ENCODE results near the gene SSH3.

SSH3 gene

DNA sequence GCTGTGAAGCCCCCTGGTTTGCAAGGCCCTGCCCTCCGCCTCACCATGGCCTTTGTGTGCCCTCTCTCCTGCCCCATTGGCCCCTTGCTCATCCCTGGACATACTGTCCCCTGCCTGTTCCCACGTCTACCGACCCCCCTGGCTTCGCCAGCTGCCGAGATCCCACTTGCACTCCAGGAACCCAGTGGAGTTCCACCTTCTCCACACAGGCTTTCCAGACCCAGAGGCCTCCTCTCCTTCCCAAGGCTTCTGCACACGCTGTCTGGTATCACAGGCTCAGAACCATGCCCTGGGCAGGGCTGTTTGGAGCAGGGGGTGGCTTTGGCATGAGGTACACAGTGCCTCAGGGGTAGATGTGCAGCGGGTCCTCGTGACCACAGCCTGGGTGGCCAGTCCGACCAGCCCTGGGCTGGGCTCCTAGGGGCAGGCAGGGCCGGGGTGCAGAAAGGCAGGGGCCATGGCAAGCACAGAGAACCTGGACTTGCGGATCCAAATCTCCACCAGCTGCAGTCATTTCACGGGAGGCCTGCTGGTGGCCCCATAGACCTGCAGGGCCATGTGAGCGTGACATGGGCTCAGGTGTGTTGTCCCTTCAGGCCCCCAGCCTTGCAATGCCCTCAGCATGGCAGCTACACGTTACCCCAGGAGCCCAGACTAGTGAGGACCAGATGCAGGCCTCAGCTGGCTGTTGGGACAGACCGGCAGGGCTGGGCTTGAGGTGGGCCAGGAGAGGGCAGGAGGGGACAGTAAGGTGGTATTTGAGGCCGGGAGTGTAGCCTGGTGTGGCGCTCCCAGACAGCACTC is 27.5 kb upstream of the SSH3 start:
- DNase-seq (ENCODE audit: low read depth, low spot score), result no peak
- peaks cover 22% of the 10 kb centered on the region; the same call in 1 of the 2 replicates for H3K36me3 ChIP-seq (ENCODE audit: control insufficient read depth, insufficient read depth, low read length)
- no peaks in the 10 kb centered on the region for H3K9me3 ChIP-seq (ENCODE audit: control insufficient read depth, insufficient read depth, low read length)
- no peak overlapping the region for H3K27ac ChIP-seq (ENCODE audit: low read length)
- H3K4me1 ChIP-seq (ENCODE audit: control insufficient read depth, insufficient read depth, low read length), result peaks cover 9% of the 10 kb centered on the region
- no CpG with 5 or more reads among the region's 17 CpGs for WGBS (ENCODE audit: insufficient coverage, insufficient read length)
- no peak overlapping the region for H3K4me3 ChIP-seq (ENCODE audit: low read length)
- H3K27me3 ChIP-seq (ENCODE audit: control insufficient read depth, insufficient read depth, low read length), result no peaks in the 10 kb centered on the region

GRCh38 chr11:67276781-67277230 is 26.5 kb upstream of the SSH3 start:
- Histone ChIP-seq H3K27me3 (ENCODE audit: control insufficient read depth, insufficient read depth, low read length) (no peaks in the 10 kb centered on the region), H3K27ac (ENCODE audit: low read length) (no peak overlapping the region), H3K9me3 (ENCODE audit: control insufficient read depth, insufficient read depth, low read length) (no peaks in the 10 kb centered on the region), H3K4me3 (ENCODE audit: low read length) (no peak overlapping the region), H3K4me1 (ENCODE audit: control insufficient read depth, insufficient read depth, low read length) (peaks cover 6% of the 10 kb centered on the region), H3K36me3 (ENCODE audit: control insufficient read depth, insufficient read depth, low read length) (peaks cover 22% of the 10 kb centered on the region)
- no CpG with 5 or more reads among the region's 16 CpGs for WGBS (ENCODE audit: insufficient coverage, insufficient read length)
- no peak for DNase-seq (ENCODE audit: low read depth, low spot score)

DNA sequence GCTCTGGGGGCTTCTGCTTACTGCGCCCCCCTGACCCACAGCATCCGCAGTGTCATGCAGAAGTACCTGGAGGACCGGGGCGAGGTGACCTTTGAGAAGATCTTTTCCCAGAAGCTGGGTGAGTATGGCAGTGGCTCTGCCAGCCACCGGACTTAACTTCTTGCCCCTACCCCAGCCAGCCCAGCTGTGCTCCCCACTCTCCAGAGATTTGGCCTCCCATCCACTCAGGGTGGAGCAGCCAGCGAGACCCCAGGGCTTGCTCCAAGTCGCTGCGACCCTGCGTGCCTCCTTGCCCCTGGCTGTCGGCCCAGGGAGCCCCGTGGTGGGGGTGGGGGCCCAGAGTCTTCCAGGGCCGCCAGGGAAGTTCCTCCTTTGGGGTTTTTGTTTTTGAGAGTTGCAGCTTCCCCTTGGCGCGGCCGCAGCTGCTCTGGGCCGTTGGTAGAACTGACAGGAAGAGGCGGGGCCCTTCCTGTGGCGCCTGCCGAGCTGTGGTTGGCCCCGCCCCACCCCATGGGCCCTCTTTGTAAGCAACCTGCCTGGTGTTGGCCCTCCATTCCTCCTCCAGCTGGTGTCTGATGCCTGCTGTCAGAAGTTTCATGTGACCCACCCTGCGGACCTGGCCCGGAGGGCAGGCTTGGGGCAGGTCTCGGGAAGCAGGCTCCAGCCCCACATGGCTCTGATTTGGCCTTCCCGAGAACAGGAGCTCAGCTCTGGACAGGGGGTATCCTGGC is 25.9 kb upstream of the SSH3 start:
- Histone ChIP-seq H3K9me3 (ENCODE audit: control insufficient read depth, insufficient read depth, low read length) (no peaks in the 10 kb centered on the region), H3K27ac (ENCODE audit: low read length) (no peak overlapping the region), H3K4me3 (ENCODE audit: low read length) (no peak overlapping the region), H3K27me3 (ENCODE audit: control insufficient read depth, insufficient read depth, low read length) (no peaks in the 10 kb centered on the region), H3K4me1 (ENCODE audit: control insufficient read depth, insufficient read depth, low read length) (peaks cover 5% of the 10 kb centered on the region), H3K36me3 (ENCODE audit: control insufficient read depth, insufficient read depth, low read length) (peaks cover 22% of the 10 kb centered on the region)
- no peak for DNase-seq (ENCODE audit: low read depth, low spot score)
- WGBS (ENCODE audit: insufficient coverage, insufficient read length), result no CpG with 5 or more reads among the region's 24 CpGs

- H3K27me3 ChIP-seq (ENCODE audit: control insufficient read depth, insufficient read depth, low read length), result no peaks in the 10 kb centered on the region
- peaks cover 27% of the 10 kb centered on the region for H3K36me3 ChIP-seq (ENCODE audit: control insufficient read depth, insufficient read depth, low read length)
- no peaks in the 10 kb centered on the region for H3K9me3 ChIP-seq (ENCODE audit: control insufficient read depth, insufficient read depth, low read length)
- no peak overlapping the region for H3K27ac ChIP-seq (ENCODE audit: low read length)
- no peak for DNase-seq (ENCODE audit: low read depth, low spot score)
- WGBS (ENCODE audit: insufficient coverage, insufficient read length), result no CpG with 5 or more reads among the region's 14 CpGs
- peaks cover 5% of the 10 kb centered on the region for H3K4me1 ChIP-seq (ENCODE audit: control insufficient read depth, insufficient read depth, low read length)
- H3K4me3 ChIP-seq (ENCODE audit: low read length), result no peak overlapping the region
Observed at GRCh38 chr11:67278135-67278938, 25.0 kb upstream of the SSH3 start.

- Histone ChIP-seq H3K27ac (ENCODE audit: low read length) (no peak overlapping the region), H3K4me1 (ENCODE audit: control insufficient read depth, insufficient read depth, low read length) (peaks cover 5% of the 10 kb centered on the region), H3K27me3 (ENCODE audit: control insufficient read depth, insufficient read depth, low read length) (no peaks in the 10 kb centered on the region), H3K36me3 (ENCODE audit: control insufficient read depth, insufficient read depth, low read length) (peaks cover 31% of the 10 kb centered on the region), H3K4me3 (ENCODE audit: low read length) (no peak overlapping the region), H3K9me3 (ENCODE audit: control insufficient read depth, insufficient read depth, low read length) (no peaks in the 10 kb centered on the region)
- DNase-seq (ENCODE audit: low read depth, low spot score), result no peak
- no CpG with 5 or more reads among the region's 14 CpGs for WGBS (ENCODE audit: insufficient coverage, insufficient read length)
Observed at GRCh38 chr11:67278939-67279588, 24.3 kb upstream of the SSH3 start.

- DNase-seq (ENCODE audit: low read depth, low spot score), result no peak
- Histone ChIP-seq H3K9me3 (ENCODE audit: control insufficient read depth, insufficient read depth, low read length) (no peaks in the 10 kb centered on the region), H3K4me1 (ENCODE audit: control insufficient read depth, insufficient read depth, low read length) (peaks cover 5% of the 10 kb centered on the region), H3K27ac (ENCODE audit: low read length) (no peak overlapping the region), H3K27me3 (ENCODE audit: control insufficient read depth, insufficient read depth, low read length) (no peaks in the 10 kb centered on the region), H3K36me3 (ENCODE audit: control insufficient read depth, insufficient read depth, low read length) (peaks cover 32% of the 10 kb centered on the region), H3K4me3 (ENCODE audit: low read length) (no peak overlapping the region)
- no CpG with 5 or more reads among the region's 17 CpGs for WGBS (ENCODE audit: insufficient coverage, insufficient read length)
Observed at GRCh38 chr11:67279589-67280340, 23.6 kb upstream of the SSH3 start.

DNA sequence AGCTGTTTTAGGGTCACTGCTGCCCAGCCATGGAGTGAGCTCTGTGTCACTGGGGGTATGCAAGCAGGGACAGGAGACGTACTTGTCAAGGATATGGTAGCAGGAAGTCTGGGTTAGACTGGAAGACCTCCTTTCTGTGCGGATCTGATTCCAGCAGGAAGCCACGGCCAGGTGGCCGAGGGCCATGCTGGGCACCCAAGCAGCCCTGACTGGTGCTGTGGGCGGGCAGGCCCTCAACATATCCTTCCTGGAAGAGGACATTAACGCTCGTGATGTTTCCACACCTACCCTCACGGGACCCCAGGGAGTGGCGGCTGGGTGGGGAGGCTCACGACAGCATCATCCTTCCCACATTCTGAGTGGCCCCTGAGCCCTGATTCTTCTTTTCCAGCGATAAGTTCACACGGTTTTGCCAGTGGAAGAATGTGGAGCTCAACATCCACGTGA is 23.0 kb upstream of the SSH3 start:
- no peak for DNase-seq (ENCODE audit: low read depth, low spot score)
- Histone ChIP-seq H3K36me3 (ENCODE audit: control insufficient read depth, insufficient read depth, low read length) (peaks cover 37% of the 10 kb centered on the region), H3K27ac (ENCODE audit: low read length) (no peak overlapping the region), H3K4me1 (ENCODE audit: control insufficient read depth, insufficient read depth, low read length) (peaks cover 5% of the 10 kb centered on the region), H3K4me3 (ENCODE audit: low read length) (no peak overlapping the region), H3K27me3 (ENCODE audit: control insufficient read depth, insufficient read depth, low read length) (no peaks in the 10 kb centered on the region), H3K9me3 (ENCODE audit: control insufficient read depth, insufficient read depth, low read length) (no peaks in the 10 kb centered on the region)
- no CpG with 5 or more reads among the region's 13 CpGs for WGBS (ENCODE audit: insufficient coverage, insufficient read length)

- no peak overlapping the region for H3K4me3 ChIP-seq (ENCODE audit: low read length)
- H3K36me3 ChIP-seq (ENCODE audit: control insufficient read depth, insufficient read depth, low read length), result peaks cover 43% of the 10 kb centered on the region
- H3K9me3 ChIP-seq (ENCODE audit: control insufficient read depth, insufficient read depth, low read length), result no peaks in the 10 kb centered on the region
- WGBS (ENCODE audit: insufficient coverage, insufficient read length), result no CpG with 5 or more reads among the region's 31 CpGs
- peaks cover 5% of the 10 kb centered on the region for H3K4me1 ChIP-seq (ENCODE audit: control insufficient read depth, insufficient read depth, low read length)
- no peak overlapping the region for H3K27ac ChIP-seq (ENCODE audit: low read length)
- no peak for DNase-seq (ENCODE audit: low read depth, low spot score)
- no peaks in the 10 kb centered on the region for H3K27me3 ChIP-seq (ENCODE audit: control insufficient read depth, insufficient read depth, low read length)
Observed at GRCh38 chr11:67280788-67281551, 22.4 kb upstream of the SSH3 start.

DNA sequence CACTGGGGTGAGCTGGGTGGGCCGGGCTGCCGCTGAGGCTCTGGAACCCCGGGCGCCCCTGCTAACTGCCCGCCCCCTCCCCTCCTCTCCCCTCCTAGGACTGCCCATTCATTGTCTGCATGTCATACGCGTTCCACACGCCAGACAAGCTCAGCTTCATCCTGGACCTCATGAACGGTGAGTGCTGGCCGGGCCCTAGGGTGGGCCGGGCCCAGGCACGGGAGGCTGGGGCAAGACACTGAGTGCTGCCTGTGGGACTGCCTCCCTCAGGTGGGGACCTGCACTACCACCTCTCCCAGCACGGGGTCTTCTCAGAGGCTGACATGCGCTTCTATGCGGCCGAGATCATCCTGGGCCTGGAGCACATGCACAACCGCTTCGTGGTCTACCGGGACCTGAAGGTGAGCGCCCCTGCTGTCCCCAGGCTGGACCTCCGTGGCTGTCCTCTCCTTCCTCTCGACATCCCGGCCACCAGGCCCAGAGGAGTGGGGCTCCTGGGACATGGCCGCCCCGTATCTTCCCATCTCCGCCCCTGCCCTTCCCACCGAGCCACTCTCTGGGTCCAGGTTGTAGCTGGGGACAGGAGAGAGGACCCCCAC is 21.7 kb upstream of the SSH3 start:
- no CpG with 5 or more reads among the region's 27 CpGs for WGBS (ENCODE audit: insufficient coverage, insufficient read length)
- peaks cover 5% of the 10 kb centered on the region for H3K4me1 ChIP-seq (ENCODE audit: control insufficient read depth, insufficient read depth, low read length)
- no peaks in the 10 kb centered on the region for H3K27me3 ChIP-seq (ENCODE audit: control insufficient read depth, insufficient read depth, low read length)

More for the DNA sequence above, 21.7 kb upstream of the SSH3 start:
- H3K27ac ChIP-seq (ENCODE audit: low read length), result no peak overlapping the region
- no peak for DNase-seq (ENCODE audit: low read depth, low spot score)
- no peak overlapping the region for H3K4me3 ChIP-seq (ENCODE audit: low read length)
- H3K9me3 ChIP-seq (ENCODE audit: control insufficient read depth, insufficient read depth, low read length), result no peaks in the 10 kb centered on the region
- peaks cover 44% of the 10 kb centered on the region for H3K36me3 ChIP-seq (ENCODE audit: control insufficient read depth, insufficient read depth, low read length)
